ENCODE results near the gene EIF5.
"Not testable (repeated sequence)": the region's sequence is repeated elsewhere in the genome, so short reads cannot be mapped to it uniquely, and the experiment has no call there.

The EIF5 gene

DNA sequence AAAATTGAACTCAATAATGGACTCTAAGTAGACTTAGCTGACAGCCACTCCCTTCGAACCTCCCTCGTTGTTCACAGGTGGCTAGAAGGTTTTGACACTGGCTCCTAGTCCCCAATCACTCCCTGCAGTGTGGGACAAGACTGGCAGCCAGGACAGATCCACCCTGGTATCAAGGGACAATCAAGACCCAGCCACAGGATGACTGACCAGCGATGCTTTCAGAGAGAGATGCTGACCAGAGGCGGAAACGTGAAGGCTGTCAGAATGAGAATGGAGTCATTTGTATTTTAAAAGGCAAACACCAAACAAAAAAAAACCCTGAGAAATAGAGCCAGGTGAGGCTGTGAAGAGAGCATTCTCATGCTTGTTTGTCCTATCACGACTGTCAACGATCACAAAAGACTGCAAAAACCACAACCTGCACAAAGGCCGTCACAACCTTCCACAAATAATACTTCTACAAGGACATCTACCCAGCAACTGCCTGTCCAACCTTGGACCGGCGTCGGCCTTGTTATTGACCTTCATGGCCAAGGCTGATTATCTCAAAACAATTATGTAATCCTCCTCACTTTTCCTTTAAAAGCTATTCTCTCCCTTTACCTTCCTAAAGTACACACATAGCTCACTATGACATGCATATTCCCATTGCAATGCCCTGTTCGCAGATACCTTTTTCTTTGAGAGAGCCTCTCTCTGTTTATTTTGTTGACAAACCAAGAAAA lies 13.2 kb downstream of the EIF5 start:
- TF ChIP-seq, protein P1, sequence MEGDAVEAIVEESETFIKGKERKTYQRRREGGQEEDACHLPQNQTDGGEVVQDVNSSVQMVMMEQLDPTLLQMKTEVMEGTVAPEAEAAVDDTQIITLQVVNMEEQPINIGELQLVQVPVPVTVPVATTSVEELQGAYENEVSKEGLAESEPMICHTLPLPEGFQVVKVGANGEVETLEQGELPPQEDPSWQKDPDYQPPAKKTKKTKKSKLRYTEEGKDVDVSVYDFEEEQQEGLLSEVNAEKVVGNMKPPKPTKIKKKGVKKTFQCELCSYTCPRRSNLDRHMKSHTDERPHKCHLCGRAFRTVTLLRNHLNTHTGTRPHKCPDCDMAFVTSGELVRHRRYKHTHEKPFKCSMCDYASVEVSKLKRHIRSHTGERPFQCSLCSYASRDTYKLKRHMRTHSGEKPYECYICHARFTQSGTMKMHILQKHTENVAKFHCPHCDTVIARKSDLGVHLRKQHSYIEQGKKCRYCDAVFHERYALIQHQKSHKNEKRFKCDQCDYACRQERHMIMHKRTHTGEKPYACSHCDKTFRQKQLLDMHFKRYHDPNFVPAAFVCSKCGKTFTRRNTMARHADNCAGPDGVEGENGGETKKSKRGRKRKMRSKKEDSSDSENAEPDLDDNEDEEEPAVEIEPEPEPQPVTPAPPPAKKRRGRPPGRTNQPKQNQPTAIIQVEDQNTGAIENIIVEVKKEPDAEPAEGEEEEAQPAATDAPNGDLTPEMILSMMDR (IDR thresholded peaks at IDR 0.05; ENCODE audit: insufficient read depth, low read depth, low read length, missing control alignments), result no peak

DNA sequence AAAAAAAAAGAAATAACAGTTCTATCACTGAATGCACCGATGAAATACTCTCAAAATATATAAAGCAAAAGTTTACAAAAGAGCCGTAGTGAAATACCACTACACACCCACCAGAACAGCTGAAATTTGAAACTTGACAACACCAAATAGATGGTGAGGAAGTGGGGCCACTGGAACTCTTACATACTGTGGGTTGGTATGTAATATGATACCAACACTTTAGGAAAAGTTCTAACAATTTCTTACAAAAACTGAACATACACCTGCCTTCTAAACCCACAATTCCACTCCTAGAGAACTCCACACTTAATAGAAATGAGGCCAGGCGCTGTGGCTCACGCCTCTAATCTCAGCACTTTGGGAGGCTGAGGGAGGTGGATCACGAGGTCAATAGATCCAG lies 14.1 kb downstream of the EIF5 start:
- DNase-seq (ENCODE audit: low read depth), result no peak

More for the DNA sequence above, 13.2 kb downstream of the EIF5 start:
- no peak for DNase-seq (ENCODE audit: low read depth)
- no peak overlapping the region for H3K4me3 ChIP-seq (ENCODE audit: low read length)

DNA sequence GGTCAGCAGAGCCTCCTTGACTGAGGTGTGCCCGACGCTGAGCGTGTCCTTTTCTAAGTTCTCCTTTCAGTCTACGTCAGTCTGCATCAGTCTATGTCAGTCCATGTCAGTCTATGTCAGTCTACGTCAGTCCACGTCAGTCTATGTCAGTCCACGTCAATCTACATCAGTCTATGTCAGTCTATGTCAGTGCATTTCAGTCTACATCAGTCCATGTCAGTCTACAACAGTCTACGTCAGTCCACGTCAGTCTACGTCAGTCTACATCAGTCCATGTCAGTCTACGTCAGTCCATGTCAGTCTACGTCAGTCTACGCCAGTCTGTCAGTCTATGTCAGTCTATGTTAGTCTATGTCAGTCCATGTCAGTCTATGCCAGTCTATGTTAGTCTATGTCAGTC lies 15.9 kb downstream of the EIF5 start:
- H3K4me3 ChIP-seq (ENCODE audit: low read length), result no peak overlapping the region
- no peak for DNase-seq (ENCODE audit: low read depth)
- TF ChIP-seq, protein P1 (IDR thresholded peaks at IDR 0.05; ENCODE audit: insufficient read depth, low read depth, low read length, missing control alignments), result no peak

More for the DNA sequence above, 14.1 kb downstream of the EIF5 start:
- TF ChIP-seq, protein P1 (IDR thresholded peaks at IDR 0.05; ENCODE audit: insufficient read depth, low read depth, low read length, missing control alignments), result no peak
- H3K4me3 ChIP-seq (ENCODE audit: low read length), result no peak overlapping the region

DNA sequence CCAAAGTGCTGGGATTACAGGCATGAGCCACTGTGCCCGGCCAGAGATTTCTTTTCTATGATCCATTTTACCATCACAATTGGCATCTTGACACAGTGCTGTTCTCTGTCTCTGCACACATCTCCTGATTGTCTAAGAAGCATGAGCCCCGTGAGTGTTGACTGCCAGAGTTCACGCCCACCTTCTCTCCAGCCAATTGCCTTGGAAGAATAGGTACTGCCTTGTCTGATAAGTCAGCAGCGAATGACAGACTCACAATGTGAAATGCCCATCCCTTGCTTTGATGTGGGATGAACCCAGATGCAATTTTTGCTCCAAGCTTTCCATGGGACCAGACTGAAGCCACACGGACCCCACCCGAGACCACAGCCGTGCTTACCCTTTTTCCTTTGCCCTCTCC lies 19.3 kb downstream of the EIF5 start:
- no peak for DNase-seq (ENCODE audit: low read depth)
- TF ChIP-seq, protein P1 (IDR thresholded peaks at IDR 0.05; ENCODE audit: insufficient read depth, low read depth, low read length, missing control alignments), result no peak
- H3K4me3 ChIP-seq (ENCODE audit: low read length), result no peak overlapping the region

DNA sequence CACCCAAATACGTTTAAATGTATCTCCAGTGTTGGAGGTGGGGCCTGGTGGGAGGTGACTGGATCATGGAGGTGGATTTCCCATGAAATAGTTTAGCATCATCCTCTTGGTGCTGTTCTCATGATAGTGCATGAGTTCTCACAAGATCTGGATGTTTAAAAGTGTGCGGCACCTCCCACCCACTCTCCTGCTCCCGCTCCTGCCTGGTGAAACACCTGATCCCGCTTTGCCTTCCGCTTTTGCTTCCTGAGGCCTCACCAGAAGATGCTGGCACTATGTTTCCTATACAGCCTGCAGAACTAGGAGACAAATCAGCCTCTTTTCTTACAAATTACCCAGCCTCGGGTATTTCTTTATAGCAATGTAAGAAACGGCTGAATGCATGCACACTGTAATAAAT lies 20.1 kb downstream of the EIF5 start:
- no peak overlapping the region for H3K4me3 ChIP-seq (ENCODE audit: low read length)
- DNase-seq (ENCODE audit: low read depth), result no peak
- TF ChIP-seq, protein P1 (IDR thresholded peaks at IDR 0.05; ENCODE audit: insufficient read depth, low read depth, low read length, missing control alignments), result no peak

DNA sequence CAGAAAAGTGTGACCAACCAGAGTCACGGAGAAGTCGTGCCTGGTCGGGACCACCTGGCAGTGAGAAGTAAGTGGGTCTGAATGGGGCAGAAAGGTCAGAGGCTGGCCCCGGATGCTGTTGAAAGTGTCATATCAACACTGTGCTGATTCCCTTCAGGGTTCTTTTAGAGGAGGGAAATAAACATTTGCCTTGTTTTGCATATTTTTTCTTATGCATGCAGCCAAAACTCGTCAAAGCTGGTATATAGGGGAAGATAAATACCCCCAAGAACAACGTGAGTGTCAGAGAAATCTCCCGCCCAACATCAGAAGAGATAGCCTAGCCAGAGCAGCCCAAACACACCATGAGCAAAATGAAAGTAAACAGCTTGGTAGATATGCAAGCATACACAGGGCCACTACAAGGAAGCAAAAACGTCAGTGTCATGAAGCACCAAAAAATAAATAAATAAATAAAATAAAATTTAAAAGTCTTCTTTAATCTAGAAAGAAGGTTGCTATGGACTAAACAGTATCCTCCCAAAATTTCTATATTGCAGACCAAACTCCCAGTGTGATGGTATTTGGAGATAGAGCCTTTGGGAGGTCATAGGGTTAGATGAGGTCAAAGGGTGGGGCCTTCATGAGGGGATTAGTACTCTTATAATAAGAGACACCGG lies 22.1 kb downstream of the EIF5 start:
- TF ChIP-seq, protein P1 (IDR thresholded peaks at IDR 0.05; ENCODE audit: insufficient read depth, low read depth, low read length, missing control alignments), result no peak
- DNase-seq (ENCODE audit: low read depth), result no peak
- no peak overlapping the region for H3K4me3 ChIP-seq (ENCODE audit: low read length)

DNA sequence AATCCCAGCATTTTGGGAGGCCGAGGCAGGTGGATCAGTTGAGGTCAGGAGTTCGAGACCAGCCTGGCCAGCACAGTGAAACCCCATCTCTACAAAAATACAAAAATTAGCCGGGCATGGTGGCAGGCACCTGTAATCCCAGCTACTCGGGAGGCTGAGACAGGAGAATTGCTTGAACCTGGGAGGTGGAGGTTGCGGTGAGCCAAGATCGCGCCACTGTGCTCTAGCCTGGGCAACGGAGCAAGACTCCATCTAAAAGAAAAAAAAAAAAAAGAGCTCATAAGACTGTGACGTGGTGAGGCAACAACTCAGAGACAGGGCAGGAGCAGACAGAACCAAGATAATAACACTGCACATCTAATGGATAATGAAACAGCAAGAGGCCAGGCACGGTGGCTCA lies 23.5 kb downstream of the EIF5 start:
- not testable (repeated sequence) for DNase-seq (ENCODE audit: low read depth); H3K4me3 ChIP-seq (ENCODE audit: low read length)

Measured in epithelial cell of esophagus (primary cell).